Transverse colon (tissue), 4 donors: ENCODE measurements around the gene SCD. TPM values are rescaled to one million over a fixed set of nuclear protein-coding genes. Genes with fewer than 3 reads are reported as not detected.
A peak's percentile ranks its signal among the peaks of the same experiment; 100 is the strongest.

Experiments
- DNase-seq: peaks from one replicate; pipeline ENCODE4 v3.0.0-alpha.2; 2019
- H3K27ac ChIP-seq, 4 donors: fragments of 200-600 bp; sonication (generic); 2 replicates each; pipeline ENCODE4 v1.5.1; 2016 to 2018; ENCODE audit warnings: inconsistent platforms in 4 of 4
- H3K27me3 ChIP-seq: fragments of 200-600 bp; sonication (generic); 2 replicates; pipeline ENCODE4 v1.5.1; 2017; ENCODE audit warnings: inconsistent platforms
- H3K36me3 ChIP-seq, 4 donors: fragments of 200-600 bp; sonication (generic); 2 replicates each; pipeline ENCODE4 v1.5.1; 2017 to 2019; ENCODE audit warnings: inconsistent platforms in 4 of 4
- H3K4me1 ChIP-seq, 4 donors: fragments of 200-600 bp; sonication (generic); 2 replicates each; pipeline ENCODE4 v1.5.1; 2017 to 2020; ENCODE audit warnings: inconsistent platforms in 4 of 4
- H3K4me3 ChIP-seq, 4 donors: fragments of 200-600 bp; sonication (generic); 1 replicate in 1 of 4; 2 replicates in 3 of 4; pipeline versions ENCODE4 v1.5.1 to v1.6.1; 2017 to 2019; ENCODE audit warnings: inconsistent platforms in 4 of 4
- H3K9me3 ChIP-seq, 2 donors: fragments of 200-600 bp; sonication (generic); 2 replicates each; pipeline ENCODE4 v1.5.1; 2017 to 2019; ENCODE audit warnings: inconsistent platforms in 2 of 2
- CTCF ChIP-seq, 5 experiments: fragments of 200-600 bp in 3 of 5; fragments of 450-650 bp in 2 of 5; sonication (generic) in 3 of 5; IDR thresholded peaks; 1 replicate in 2 of 5; 2 replicates in 3 of 5; pipeline ENCODE4 v1.5.1; 2016 to 2017; ENCODE audit warnings: antibody characterized with exemption in 5 of 5, inconsistent platforms in 3 of 5, mild to moderate bottlenecking in 2 of 5, moderate library complexity in 1 of 5
- EP300 ChIP-seq: sonication (generic); formaldehyde crosslinking; IDR thresholded peaks from one replicate; pipeline ENCODE4 v1.6.1; 2017; ENCODE audit warnings: antibody characterized with exemption, low read depth
- POLR2A ChIP-seq: fragments of 450-650 bp; IDR thresholded peaks from one replicate; pipeline ENCODE4 v1.6.1; 2016; ENCODE audit warnings: antibody characterized with exemption, mild to moderate bottlenecking, moderate library complexity
- POLR2AphosphoS5 ChIP-seq, 3 donors: sonication (generic); formaldehyde crosslinking; IDR thresholded peaks; one replicate each; pipeline ENCODE4 v1.6.1; 2016; ENCODE audit warnings: antibody characterized with exemption in 3 of 3
- WGBS, 2 donors: methylation state at CpG; one replicate each; pipeline ENCODE4 v1.1.5; 2018; ENCODE audit warnings: low coverage in 1 of 2; 5-methylcytosine and 5-hydroxymethylcytosine counted together
- in situ Hi-C, 4 donors: fragments of 200-750 bp; cut with MboI; loops; one replicate each; pipeline versions ENCODE4 v1.15.0 to v1.15.1; 2017; ENCODE audit warnings: low sequenced_read_pairs in 3 of 4, low pct_ligation_motif_present in 1 of 4, low pct_unique_long_range_greater_than_20kb in 1 of 4
- intact Hi-C: fragments of 100-400 bp; cut with DNase I; formaldehyde crosslinking; loops from one replicate; pipeline ENCODE4 v1.15.1; 2023; ENCODE audit warnings: low total_unique reads
- total RNA-seq, 4 donors: library from RNA; depleted of rRNA; stranded (reverse); fragments of >200 nt; gene quantifications; one replicate each; pipeline ENCODE4 v1.1.0, GENCODE V29; 2016

Gene SCD
- total RNA-seq, 4 donors from 2014 or later = 9.2 to 62.1 (median 21.8) TPM

- TF ChIP-seq POLR2AphosphoS5 (IDR thresholded peaks at IDR 0.05) (no peak), EP300 (no peak), CTCF (IDR thresholded peaks at IDR 0.05) (no peak), POLR2A (no peak)
- in situ Hi-C loops (loop anchor here in 3 of 4 donors (10.0 to 25.0 kb wide), 2 partner anchors 164 to 166 kb away; partner anchors contain the start of gene SEC31B (in 3 of the 3)), intact Hi-C loops (no loop called here)
- H3K4me1 ChIP-seq = peaks cover 0 to 32% (median 21%) of the 10 kb centered on the region in 4 donors
- no peak for DNase-seq
- no peak overlapping the region for H3K27ac ChIP-seq
- no peaks in the 10 kb centered on the region for H3K27me3 ChIP-seq
- H3K4me3 ChIP-seq = peak overlapping the region in 2 of 4 donors; percentile 62 to 73
- WGBS, 2 donors = 85% methylated on average over 3 of the region's 3 CpGs; no CpG with 5 or more reads in 1 of the 2 donors
- no peaks in the 10 kb centered on the region for H3K9me3 ChIP-seq
- H3K36me3 ChIP-seq = no peaks in the 10 kb centered on the region
Measured at GRCh38 chr10:100348389-100348927, 1.4 kb downstream of the SCD start.

DNA sequence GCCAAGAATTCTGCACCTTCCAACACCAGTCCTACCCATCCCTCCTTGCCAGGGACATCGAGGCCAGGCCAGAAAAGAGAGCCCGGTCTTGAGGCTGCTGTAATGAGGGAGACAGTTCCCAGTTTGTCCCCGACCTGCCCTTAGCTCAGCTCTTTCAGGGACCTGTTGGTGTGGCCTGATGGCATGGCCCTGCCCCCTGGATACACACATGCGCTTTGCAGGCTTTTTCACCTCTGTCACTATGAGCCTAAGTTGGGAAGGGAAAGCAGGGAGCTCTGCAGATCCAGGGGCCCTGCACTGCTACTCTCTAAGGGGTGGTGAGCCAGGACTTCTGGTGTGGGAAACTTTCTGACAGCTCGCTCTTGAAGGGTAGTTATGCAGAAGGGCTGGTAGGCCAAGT is 2.1 kb downstream of the SCD start:
- in situ Hi-C loops = loop anchor here in 3 of 4 donors (10.0 to 25.0 kb wide), 2 partner anchors 163 to 166 kb away; partner anchors contain the start of gene SEC31B (in 3 of the 3)
- intact Hi-C loops = no loop called here
- WGBS, 2 donors = 85% methylated on average over 5 of the region's 5 CpGs; no CpG with 5 or more reads in 1 of the 2 donors

DNA sequence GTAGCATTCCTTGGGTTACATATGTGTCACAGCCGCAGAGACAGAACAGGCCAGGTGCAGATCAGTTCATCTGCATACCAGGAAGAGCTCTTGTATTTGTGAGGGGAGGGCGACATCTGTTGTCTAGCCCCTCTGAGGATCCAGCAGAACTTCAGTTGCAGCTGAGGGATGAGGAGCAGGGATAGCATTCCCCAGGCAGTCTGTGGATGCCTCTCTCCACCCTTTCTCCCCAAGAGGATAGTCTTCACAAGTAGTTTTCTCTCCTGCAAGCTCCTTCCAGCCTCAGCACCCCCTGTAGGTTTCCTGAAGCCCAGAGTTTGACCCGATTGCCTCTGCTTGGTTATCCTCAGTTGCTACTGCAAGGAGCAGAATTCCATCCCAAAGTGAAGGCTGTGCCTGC is 2.6 kb downstream of the SCD start:
- no peak for TF ChIP-seq POLR2A
- TF ChIP-seq CTCF (IDR thresholded peaks at IDR 0.05) = no peak
- TF ChIP-seq POLR2AphosphoS5 (IDR thresholded peaks at IDR 0.05) = no peak
- no peak for TF ChIP-seq EP300
- in situ Hi-C loops = loop anchor here in 3 of 4 donors (10.0 to 25.0 kb wide), 2 partner anchors 163 to 165 kb away; partner anchors contain the start of gene SEC31B (in 3 of the 3)
- 98% methylated on average over 3 of the region's 3 CpGs; no CpG with 5 or more reads in 1 of the 2 donors for WGBS, 2 donors
- no peak overlapping the region for H3K27ac ChIP-seq
- no peaks in the 10 kb centered on the region for H3K36me3 ChIP-seq
- intact Hi-C loops = no loop called here
- no peaks in the 10 kb centered on the region for H3K9me3 ChIP-seq
- DNase-seq = no peak
- H3K27me3 ChIP-seq = no peaks in the 10 kb centered on the region
- peaks cover 0 to 32% (median 21%) of the 10 kb centered on the region in 4 donors for H3K4me1 ChIP-seq
- no peak overlapping the region for H3K4me3 ChIP-seq

More for the DNA sequence above, 2.1 kb downstream of the SCD start:
- no peaks in the 10 kb centered on the region for H3K36me3 ChIP-seq
- no peaks in the 10 kb centered on the region for H3K9me3 ChIP-seq
- H3K4me1 ChIP-seq = peaks cover 0 to 32% (median 21%) of the 10 kb centered on the region in 4 donors
- DNase-seq = no peak
- H3K4me3 ChIP-seq = no peak overlapping the region
- no peak for TF ChIP-seq POLR2AphosphoS5 (IDR thresholded peaks at IDR 0.05)
- TF ChIP-seq POLR2A = no peak
- TF ChIP-seq EP300 = no peak
- TF ChIP-seq CTCF (IDR thresholded peaks at IDR 0.05) = no peak
- H3K27ac ChIP-seq = no peak overlapping the region
- H3K27me3 ChIP-seq = no peaks in the 10 kb centered on the region

DNA sequence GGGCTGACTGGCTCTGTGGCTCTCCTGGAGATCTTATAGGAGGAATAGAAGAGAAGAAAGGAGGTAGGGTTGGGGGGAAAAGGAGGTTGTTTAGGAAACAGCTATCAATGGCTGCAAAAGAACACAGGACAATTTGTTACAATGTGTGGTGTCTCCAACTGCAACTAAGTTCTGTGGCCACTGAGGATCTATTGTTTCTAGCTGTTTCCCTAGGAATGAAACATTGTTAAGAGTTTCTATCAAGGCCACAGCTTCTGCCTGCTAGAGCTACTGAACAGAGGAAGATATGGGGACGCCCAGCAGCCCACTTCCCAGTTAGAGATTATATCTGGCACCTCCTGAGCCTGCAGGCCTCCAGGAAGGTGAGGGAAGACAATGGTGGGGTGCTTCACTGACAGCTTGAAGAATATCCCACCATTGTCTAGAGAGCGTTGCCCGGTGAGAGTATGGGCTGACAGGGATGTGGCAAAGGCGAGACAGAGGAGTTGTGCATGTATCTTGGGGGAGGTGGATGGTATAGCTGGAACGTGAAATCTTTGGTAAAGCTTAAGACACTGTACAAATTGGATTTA is 4.0 kb downstream of the SCD start:
- Histone ChIP-seq H3K27me3 (no peaks in the 10 kb centered on the region), H3K27ac (no peak overlapping the region), H3K4me1 (peaks cover 0 to 30% (median 20%) of the 10 kb centered on the region in 4 donors), H3K4me3 (no peak overlapping the region), H3K36me3 (peaks cover 0 to 5% (median 0%) of the 10 kb centered on the region in 4 donors), H3K9me3 (no peaks in the 10 kb centered on the region)
- 85 to 92% methylated on average over 3 to 5 of the region's 5 CpGs for WGBS, 2 donors
- intact Hi-C loops (no loop called here), in situ Hi-C loops (no loop called here)
- TF ChIP-seq POLR2A (no peak), POLR2AphosphoS5 (IDR thresholded peaks at IDR 0.05) (no peak), CTCF (IDR thresholded peaks at IDR 0.05) (no peak), EP300 (no peak)
- DNase-seq = no peak
